Daoy (cell line): ENCODE data around the gene CADPS. TPM values are rescaled to one million over a fixed set of nuclear protein-coding genes. Genes with fewer than 3 reads are reported as not detected.

Source experiments
- DNase-seq: peaks from one replicate; pipeline ENCODE4 v3.0.0-alpha.2; 2015; ENCODE audit warnings: low read depth
- total RNA-seq: library from RNA; depleted of rRNA; stranded (reverse); fragments of >200 nt; shearing (Covaris generic); gene quantifications from 2 replicates; pipeline ENCODE4 v1.2.3, GENCODE V29; 2014

The CADPS gene
- total RNA-seq, 1 experiment from 2014 or later: not detected

- no peak for DNase-seq
Measured at GRCh38 chr3:62439978-62440377, 435.2 kb downstream of the CADPS start.

DNA sequence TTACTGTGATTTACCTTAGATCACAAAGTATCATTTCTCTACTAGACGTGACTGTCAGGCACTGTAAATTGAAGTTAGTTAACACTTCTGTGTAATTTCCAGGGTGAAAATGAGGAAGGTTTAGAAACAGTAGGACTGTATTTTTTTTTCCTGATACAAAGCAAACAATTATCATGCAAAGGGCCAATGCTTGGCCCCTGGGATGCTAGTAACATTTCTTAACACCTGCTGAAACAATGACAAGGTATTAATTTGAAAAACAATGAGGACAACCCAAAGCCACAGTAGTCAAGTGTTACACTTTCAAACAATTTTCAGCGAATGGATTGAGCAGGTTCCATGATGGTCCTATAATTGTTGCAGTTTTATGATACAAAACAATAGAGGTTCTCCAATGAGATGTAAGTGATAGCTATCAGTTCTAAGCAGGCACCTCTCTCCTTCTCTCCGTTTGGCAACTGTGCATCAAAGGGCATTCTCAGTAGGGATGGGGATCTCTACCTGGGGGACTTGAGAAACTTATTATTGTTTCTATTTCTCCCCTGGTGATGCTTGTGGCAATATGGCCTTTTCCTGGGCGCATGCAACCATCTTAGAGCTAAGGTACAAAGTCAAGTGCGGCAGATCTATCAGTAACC, 435.9 kb downstream of the CADPS start:
- no peak for DNase-seq

- DNase-seq: no peak
Measured at GRCh38 chr3:62436785-62437184, 438.4 kb downstream of the CADPS start.

DNA sequence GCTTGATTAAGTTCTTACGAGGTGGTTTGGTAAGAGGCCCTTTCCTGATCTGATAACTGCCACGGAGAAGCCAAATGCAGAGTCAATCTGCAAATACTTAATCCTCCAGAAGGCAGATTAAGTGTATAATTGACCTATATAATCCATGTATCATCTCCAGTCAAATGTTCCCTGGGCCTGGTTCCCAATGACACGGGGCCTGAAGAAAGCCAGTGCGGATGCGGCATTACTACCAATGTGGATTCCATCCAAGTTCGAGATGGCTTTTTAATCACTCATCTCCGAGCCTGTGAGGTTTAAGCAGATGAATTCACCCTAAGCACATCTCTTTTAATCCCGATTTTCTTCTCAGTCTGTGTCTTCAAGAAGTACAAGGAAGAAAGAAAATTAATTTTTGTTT, 441.8 kb downstream of the CADPS start:
- no peak for DNase-seq

DNA sequence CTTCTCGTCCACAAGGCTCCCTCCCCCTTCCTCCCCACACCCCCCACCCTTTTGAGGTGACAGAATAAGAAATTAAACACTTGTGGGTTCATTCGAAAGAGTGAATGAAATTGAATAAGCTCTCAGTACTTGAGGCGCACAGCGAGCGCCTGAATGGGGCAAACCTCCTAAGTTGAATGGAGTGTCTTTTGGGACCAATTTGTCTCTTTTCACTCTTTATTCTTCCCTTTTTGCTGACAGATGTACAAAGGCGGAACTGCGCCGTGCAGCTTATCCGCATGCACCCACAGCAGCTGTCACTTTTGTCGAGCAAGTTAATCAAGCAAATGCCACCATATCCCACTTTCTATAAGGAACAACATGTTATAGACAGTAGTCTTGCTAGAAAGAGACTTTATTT, 454.0 kb downstream of the CADPS start:
- no peak for DNase-seq

GRCh38 chr3:62416144-62416543, 459.1 kb downstream of the CADPS start:
- no peak for DNase-seq

DNA sequence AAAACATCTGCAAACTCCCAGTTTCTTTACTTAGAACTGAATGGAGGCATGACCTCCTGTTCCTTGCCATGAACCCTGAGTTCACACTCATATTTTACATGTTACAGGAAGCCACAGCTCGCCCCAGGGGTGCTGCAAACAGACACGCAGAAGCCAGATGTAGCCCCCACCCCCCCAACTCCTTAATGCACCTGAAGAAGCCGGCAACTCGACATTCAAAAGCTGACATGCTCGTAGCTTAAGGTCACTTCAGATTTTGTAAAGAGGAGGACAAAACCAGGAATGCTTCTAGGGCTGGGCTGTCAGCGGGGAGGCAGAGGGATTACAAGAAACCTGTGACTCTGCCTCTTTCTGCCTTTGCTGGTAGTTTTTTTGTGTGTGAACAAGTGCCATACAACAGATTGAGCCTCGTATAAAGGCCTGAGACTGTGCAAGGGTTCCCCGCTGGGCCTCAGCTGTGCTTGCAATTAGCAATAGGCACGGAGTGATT, 459.9 kb downstream of the CADPS start:
- no peak for DNase-seq

- no peak for DNase-seq
Measured at GRCh38 chr3:62414786-62415185, 460.4 kb downstream of the CADPS start.

DNA sequence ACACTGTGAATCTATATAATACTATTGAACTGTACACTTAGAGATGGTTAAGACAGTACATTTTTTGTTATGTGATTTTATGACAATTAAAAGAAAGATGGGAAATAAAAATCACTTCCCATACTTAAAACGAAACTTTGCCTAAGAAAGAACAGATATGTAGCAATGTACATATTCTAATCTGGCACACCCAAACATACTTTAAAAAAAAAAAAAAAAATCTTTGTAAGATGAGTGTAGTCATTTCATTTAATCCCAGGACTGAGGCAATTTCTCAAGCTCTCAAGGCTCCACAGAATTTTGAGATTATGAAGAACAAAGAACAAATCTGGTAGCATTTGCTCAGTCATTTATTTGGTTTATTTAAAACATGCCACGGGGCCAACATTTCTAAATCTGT, 461.5 kb downstream of the CADPS start:
- DNase-seq: no peak

DNA sequence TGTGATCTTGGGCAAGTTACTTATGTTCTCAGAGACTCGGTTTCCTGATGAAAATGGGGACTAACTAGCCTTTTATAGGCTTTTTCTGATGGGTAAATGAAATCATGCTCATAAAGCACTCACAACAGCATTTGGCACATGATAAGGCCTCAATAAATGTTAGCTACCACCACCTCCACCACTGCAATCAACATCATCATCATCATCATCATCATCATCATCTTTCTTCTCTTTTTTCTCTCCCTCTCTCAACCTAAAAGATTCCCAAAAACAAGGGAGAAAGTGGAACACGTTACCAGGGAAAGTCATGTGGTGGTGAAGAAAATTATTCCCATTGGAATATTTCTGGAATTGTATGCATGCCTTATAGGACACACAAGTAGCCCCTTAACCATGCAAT, 468.3 kb downstream of the CADPS start:
- no peak for DNase-seq

DNA sequence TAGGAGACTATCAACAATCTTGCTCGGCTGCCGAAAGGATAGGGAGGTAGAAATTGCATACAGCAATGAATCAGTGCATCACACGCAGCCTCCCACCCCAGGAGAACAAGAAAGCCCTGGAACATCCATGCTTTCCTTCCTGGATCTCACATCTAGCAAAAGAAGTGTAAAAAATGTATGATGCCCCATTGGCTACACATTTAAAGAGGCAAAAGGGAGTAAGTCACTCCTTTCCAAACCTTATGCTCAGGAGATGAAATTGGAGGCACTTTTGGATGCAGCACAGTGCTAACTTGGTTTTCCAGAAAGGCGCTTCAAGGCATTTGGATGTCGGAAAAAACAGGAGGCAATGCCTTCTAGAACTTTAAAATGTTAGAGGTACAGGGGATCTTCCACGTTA, 469.6 kb downstream of the CADPS start:
- DNase-seq: no peak

- DNase-seq: no peak
Measured at GRCh38 chr3:62405135-62405534, 470.1 kb downstream of the CADPS start.

- no peak for DNase-seq
Measured at GRCh38 chr3:62404321-62404720, 470.9 kb downstream of the CADPS start.

DNA sequence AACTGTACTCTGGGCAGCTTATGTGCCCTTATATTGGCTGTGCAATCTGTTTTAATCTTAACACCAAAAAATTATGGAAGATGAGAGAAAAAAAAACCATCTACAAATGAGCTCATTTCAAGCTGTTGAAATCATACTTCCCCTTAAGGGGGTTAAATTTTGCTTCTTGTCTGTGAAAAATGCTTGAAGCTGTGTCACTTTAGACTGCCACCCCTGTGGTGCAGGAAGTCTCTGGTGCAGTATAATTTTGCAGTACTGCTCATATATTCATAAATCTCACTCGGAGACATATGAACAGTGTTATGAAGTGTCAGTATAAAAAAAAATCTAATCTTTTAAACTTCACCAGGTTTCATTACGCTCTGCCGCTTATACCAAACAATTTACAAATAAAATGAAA, 471.5 kb downstream of the CADPS start:
- DNase-seq: no peak

GRCh38 chr3:62392626-62393292, 482.5 kb downstream of the CADPS start:
- DNase-seq: no peak

- DNase-seq: no peak
Measured at GRCh38 chr3:62387251-62387650, 488.0 kb downstream of the CADPS start.

DNA sequence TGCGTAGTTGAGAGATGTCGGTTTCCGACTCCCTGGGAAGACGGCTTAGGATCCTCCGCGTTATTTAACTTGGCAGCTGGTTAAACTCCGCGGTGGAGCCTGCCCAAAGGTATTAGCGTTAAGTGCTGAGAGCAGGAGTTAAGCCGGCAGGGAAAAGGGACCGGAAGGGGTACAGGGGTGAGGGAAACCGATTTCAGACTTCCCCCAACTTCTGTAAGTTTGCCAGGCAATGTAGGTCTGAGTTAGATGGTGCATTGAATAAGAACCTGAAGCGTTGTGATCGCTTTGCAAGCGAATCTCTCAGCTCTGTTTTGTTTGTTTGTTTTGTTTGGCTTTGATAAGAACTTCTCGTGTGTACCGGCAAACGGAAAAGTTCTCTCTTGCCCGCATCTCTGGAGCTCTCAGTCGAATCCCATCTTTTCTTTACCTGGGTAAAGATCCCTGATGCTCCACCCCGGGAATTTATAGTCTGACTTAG, 495.9 kb downstream of the CADPS start:
- no peak for DNase-seq

GRCh38 chr3:62378921-62379320, 496.3 kb downstream of the CADPS start:
- no peak for DNase-seq

DNA sequence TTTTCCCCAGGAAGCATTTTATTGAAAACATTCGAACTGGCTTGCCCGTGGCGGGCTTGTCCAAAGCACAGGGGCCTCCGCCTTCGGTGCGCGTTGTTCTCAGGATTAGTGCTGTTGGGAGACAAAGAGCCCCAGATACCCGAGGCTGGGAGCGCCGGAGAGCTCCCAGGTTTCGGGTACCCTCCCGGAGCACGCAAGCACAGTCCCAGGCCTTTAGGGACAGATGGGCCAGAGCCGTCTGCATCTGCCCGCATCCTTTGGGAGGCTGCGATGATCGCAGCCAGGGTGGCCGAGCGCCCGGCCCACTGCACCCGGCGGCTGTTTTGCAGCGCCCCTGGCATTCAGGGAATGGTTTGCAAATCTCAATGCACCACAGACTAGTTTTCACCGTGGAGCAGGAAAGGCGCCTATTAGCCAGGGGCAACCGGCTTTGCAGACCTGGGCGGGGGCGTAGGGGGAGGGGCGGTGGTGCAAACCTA, 496.9 kb downstream of the CADPS start:
- no peak for DNase-seq

DNA sequence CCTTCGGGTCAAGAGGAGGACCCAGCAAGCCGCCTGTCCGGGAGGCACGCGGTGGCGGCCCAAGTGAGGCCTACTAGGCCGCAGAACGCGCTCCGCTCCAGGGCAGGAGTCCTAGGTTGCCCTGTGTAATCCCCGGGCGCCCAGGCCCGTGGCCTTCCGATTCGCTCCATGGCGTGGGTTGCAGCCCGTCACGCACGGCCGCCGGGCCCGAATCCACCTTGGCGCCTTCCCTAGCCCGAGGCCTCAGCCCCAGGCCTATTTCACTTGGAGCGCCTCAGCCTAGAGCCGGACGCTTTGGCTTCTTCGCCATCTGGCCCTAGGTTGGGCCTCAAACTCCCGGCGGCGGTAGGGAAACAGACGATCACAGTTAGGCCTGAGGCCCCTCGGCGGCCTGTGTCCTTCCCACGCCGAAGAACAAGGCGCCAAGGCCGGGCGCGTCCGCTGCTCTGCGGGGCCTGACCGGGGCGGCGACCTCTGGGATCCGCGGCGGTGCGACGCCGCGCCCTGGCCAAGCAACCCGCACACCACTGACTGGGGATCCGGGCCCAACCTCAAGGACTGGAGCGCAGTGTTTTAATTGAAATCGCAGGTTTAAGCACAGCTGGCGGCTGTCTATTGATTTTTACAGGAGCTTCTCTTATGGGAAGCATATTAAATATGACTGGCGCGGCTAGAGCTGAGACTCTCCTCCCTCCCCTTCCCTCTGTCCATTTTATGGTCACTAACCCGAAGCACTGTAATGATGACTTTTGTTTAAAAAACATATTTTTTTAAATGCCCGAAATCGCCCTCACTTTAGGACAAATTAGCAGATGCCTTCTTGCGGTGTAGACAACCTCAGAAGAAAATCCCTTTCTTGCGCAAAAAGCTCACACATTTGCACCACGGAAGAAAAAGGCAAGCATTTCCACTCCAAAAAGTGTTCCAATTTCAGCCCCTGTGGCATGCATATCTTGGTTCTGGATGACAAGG, 498.0 kb downstream of the CADPS start:
- no peak for DNase-seq

GRCh38 chr3:62376454-62376720, 498.8 kb downstream of the CADPS start:
- no peak for DNase-seq

DNA sequence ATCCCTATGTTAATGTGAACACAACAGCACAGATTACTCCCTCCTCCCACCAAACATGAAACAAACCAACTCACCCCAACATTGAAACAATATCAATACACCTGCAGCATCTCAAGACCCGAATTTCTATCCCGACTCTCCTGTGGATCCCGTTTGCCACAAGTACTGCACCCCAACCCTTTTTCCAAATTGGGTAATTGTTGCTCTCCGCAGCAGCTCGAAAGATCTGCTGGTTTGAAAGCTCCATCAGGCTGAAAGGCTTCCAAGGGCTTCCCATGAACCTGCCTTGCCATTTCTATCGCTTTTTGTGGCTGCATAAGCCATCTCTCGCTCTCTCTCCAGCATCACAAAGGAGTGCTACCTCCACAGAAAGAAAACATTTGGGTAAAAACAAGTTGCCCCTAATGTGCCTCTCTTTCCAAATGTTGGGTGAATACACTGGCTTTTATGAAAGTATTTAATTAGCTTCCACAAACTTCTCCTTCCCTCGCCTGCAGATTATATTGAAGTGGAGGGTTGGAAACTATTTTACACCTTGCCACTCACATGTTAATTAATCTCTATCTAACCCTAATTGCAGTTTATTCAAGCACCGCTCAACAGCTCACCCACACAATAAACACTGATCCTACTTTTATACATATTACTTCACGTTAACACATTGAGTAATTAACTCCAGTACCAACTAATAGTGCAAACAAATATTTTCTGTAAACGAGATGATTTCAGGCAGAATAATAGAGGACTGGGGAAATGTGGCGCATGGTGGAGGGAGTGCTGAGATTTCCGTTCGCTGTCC, 499.4 kb downstream of the CADPS start:
- DNase-seq: no peak
